PC-9 (cell line): ENCODE data around the gene MEPE. TPM values are rescaled to one million over a fixed set of nuclear protein-coding genes. Genes with fewer than 3 reads are reported as not detected.

Source experiments
- BruUV-seq: library from RNA; stranded (reverse); fragments of 400-500 nt; replicated peaks from 2 replicates; lab custom pipeline; 2021; lab: Mats Ljungman, UMichigan
- CTCF ChIA-PET: fragments of 300-600 bp; sonication (Branson Sonifier 250); formaldehyde crosslinking; loops from one replicate; lab custom pipeline; 2022; ENCODE audit warnings: antibody characterized with exemption; lab: Charles Lee
- POLR2A ChIA-PET: fragments of 300-600 bp; sonication (Branson Sonifier 250); formaldehyde crosslinking; loops from one replicate; lab custom pipeline; 2022; ENCODE audit warnings: antibody characterized with exemption; ENCODE audit not compliant: unreplicated experiment; lab: Charles Lee
- DNase-seq, 2 experiments: peaks; one replicate each; pipeline versions ENCODE4 v3.0.0 to v3.0.0-alpha.2; 2015 to 2022; ENCODE audit warnings: mixed read lengths in 1 of 2
- H2AFZ ChIP-seq: fragments of 200-600 bp; sonication (generic); 2 replicates; pipeline ENCODE4 v1.8.1; 2017; ENCODE audit warnings: antibody characterized with exemption
- H3F3A ChIP-seq: fragments of 200-600 bp; sonication (generic); 2 replicates; pipeline ENCODE4 v1.8.1; 2017; ENCODE audit warnings: antibody characterized with exemption, mild to moderate bottlenecking, low read depth; ENCODE audit not compliant: insufficient read depth
- H3K27ac ChIP-seq: fragments of 200-600 bp; sonication (generic); 2 replicates; pipeline ENCODE4 v1.6.1; 2016; ENCODE audit warnings: mixed run types
- H3K27me3 ChIP-seq: fragments of 200-600 bp; sonication (generic); 2 replicates; pipeline ENCODE4 v1.6.1; 2016; ENCODE audit warnings: low read depth, mixed run types; ENCODE audit not compliant: insufficient read depth
- H3K36me3 ChIP-seq: fragments of 200-600 bp; sonication (generic); 2 replicates; pipeline ENCODE4 v1.6.1; 2016; ENCODE audit warnings: low read depth, mixed run types
- H3K4me1 ChIP-seq: fragments of 200-600 bp; sonication (generic); replicated peaks from 2 replicates; pipeline ENCODE4 v1.6.1; 2016; ENCODE audit warnings: mixed run types; ENCODE audit not compliant: insufficient read depth
- H3K4me2 ChIP-seq: fragments of 200-600 bp; sonication (generic); 2 replicates; pipeline ENCODE4 v1.6.1; 2017; ENCODE audit warnings: mixed run types
- H3K4me3 ChIP-seq: fragments of 200-600 bp; sonication (generic); 2 replicates; pipeline ENCODE4 v1.6.1; 2016; ENCODE audit warnings: mixed run types
- H3K79me2 ChIP-seq: fragments of 200-600 bp; sonication (generic); 2 replicates; pipeline ENCODE4 v1.6.1; 2017; ENCODE audit warnings: low read depth, mixed run types
- H3K9me2 ChIP-seq: fragments of 200-600 bp; sonication (generic); 2 replicates; pipeline ENCODE4 v1.8.1; 2017; ENCODE audit warnings: mild to moderate bottlenecking; ENCODE audit not compliant: insufficient read depth
- H3K9me3 ChIP-seq: fragments of 200-600 bp; sonication (generic); 2 replicates; pipeline ENCODE4 v1.8.1; 2016; ENCODE audit warnings: low read depth; ENCODE audit not compliant: insufficient read depth
- H4K20me1 ChIP-seq: fragments of 200-600 bp; sonication (generic); 2 replicates; pipeline ENCODE4 v1.8.1; 2017; ENCODE audit not compliant: insufficient read depth
- EZH2 ChIP-seq: fragments of 200-600 bp; sonication (generic); IDR thresholded peaks from 2 replicates; pipeline ENCODE4 v1.8.0; 2017; ENCODE audit warnings: antibody characterized with exemption, low read depth
- intact Hi-C: fragments of 100-400 bp; cut with micrococcal nuclease; formaldehyde crosslinking; loops from one replicate; pipeline ENCODE4 v1.10.0; 2022; ENCODE audit not compliant: unreplicated experiment
- total RNA-seq: library from RNA; stranded (reverse); gene quantifications from 2 replicates; pipeline ENCODE4 v1.2.3, GENCODE V29; 2021
- TF ChIP-seq, protein P1 (sequence below): fragments of 200-600 bp; sonication (generic); conservative IDR thresholded peaks from 2 replicates; pipeline ENCODE4 v1.6.1; 2017; ENCODE audit warnings: mixed run types, antibody characterized with exemption, mild to moderate bottlenecking, moderate library complexity

Gene MEPE
- total RNA-seq, 1 experiment from 2014 or later = not detected

DNA sequence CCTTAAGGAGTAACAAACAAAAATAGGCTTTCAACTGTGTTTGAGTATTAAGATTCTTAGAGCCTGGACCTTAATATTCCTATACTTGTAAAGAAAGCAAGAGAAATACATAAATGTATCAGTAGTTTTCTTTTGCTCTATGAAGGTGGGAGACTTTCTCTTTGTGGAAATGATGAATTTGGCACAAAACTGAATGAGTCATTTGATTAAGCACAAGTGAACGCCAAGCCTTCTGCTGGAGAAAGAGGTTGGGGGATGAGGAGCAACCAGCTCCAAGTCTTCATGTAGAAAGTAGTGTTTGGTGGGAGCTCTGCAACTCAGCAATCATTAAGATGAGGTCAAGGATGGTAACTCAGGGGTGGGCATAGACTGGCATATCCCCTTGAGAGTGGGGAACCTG, 49.6 kb downstream of the MEPE start:
- Histone ChIP-seq H2AFZ (no peak overlapping the region), H3K27ac (no peak overlapping the region), H3K27me3 (no peaks in the 10 kb centered on the region), H3K4me1 (no peaks in the 10 kb centered on the region), H3K9me2 (no peaks in the 10 kb centered on the region), H3F3A (no peaks in the 10 kb centered on the region), H3K79me2 (no peaks in the 10 kb centered on the region), H3K4me3 (no peak overlapping the region), H3K9me3 (no peaks in the 10 kb centered on the region), H3K36me3 (no peaks in the 10 kb centered on the region), H4K20me1 (no peaks in the 10 kb centered on the region), H3K4me2 (no peak overlapping the region)
- ChIA-PET CTCF (no interaction called here), POLR2A (no interaction called here)
- TF ChIP-seq, protein P1, sequence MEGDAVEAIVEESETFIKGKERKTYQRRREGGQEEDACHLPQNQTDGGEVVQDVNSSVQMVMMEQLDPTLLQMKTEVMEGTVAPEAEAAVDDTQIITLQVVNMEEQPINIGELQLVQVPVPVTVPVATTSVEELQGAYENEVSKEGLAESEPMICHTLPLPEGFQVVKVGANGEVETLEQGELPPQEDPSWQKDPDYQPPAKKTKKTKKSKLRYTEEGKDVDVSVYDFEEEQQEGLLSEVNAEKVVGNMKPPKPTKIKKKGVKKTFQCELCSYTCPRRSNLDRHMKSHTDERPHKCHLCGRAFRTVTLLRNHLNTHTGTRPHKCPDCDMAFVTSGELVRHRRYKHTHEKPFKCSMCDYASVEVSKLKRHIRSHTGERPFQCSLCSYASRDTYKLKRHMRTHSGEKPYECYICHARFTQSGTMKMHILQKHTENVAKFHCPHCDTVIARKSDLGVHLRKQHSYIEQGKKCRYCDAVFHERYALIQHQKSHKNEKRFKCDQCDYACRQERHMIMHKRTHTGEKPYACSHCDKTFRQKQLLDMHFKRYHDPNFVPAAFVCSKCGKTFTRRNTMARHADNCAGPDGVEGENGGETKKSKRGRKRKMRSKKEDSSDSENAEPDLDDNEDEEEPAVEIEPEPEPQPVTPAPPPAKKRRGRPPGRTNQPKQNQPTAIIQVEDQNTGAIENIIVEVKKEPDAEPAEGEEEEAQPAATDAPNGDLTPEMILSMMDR = no peak
- TF ChIP-seq EZH2 = no peak
- no peak for DNase-seq
- no TSS peak for BruUV-seq
- intact Hi-C loops = no loop called here

DNA sequence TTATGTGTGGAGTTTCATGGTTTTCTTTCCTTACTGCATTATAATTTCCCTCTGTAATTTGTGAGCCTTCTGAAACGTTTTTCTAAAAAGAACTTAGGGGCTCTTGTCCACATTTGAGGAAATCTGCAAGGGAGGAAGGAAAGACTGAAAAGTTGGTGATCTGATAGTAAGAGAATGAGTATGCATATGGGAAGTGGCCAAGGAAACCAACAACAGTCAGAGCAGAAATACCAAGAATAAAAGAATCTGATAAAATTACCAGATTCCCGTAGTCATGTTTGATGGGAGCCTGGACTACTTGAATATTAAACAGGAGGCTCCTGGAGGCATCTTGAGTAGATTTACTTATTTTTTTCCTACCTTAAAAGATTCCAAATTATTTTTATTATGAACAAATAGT, 50.1 kb downstream of the MEPE start:
- Histone ChIP-seq H3K9me2 (no peaks in the 10 kb centered on the region), H3K27ac (no peak overlapping the region), H3K4me1 (no peaks in the 10 kb centered on the region), H4K20me1 (no peaks in the 10 kb centered on the region), H3K36me3 (no peaks in the 10 kb centered on the region), H3F3A (no peaks in the 10 kb centered on the region), H3K27me3 (no peaks in the 10 kb centered on the region), H3K4me3 (no peak overlapping the region), H3K9me3 (no peaks in the 10 kb centered on the region), H3K79me2 (no peaks in the 10 kb centered on the region), H3K4me2 (no peak overlapping the region), H2AFZ (no peak overlapping the region)
- POLR2A ChIA-PET = no interaction called here
- no TSS peak for BruUV-seq
- CTCF ChIA-PET = no interaction called here
- no peak for DNase-seq
- intact Hi-C loops = no loop called here
- no peak for TF ChIP-seq EZH2
- TF ChIP-seq, protein P1 = no peak

DNA sequence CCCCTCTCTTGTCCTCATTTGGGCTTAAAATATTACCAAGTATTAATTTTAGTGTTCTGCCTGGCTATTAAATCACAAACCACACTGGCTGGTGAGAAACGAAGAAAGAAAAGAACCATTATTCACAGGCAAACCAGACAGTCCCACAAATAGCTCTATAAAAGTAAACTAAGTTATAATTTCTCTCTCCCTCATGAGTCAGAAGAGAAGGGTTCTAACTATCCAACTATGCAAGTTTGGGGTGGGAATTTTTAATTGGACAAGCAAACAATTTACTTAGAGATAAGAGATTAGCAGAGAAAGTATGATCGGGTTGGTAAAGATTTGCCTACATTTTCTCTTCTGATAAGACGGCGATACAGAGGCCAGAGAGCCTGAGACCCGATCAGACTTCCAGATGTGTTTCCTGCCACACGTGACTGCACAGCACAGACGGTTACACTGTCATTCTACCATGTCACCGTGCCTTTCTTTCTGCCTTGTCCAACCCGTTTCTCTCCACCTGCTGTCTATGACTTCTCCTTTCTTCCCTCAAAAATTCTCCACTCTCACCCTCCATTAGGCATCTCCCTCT, 52.3 kb downstream of the MEPE start:
- DNase-seq = no peak
- Histone ChIP-seq H3K4me1 (no peaks in the 10 kb centered on the region), H3K27ac (no peak overlapping the region), H3K79me2 (no peaks in the 10 kb centered on the region), H3K9me3 (no peaks in the 10 kb centered on the region; the same call in 1 of the 2 replicates), H4K20me1 (no peaks in the 10 kb centered on the region), H3K36me3 (no peaks in the 10 kb centered on the region), H3K9me2 (no peaks in the 10 kb centered on the region), H2AFZ (no peak overlapping the region), H3K27me3 (no peaks in the 10 kb centered on the region), H3K4me3 (no peak overlapping the region), H3K4me2 (no peak overlapping the region), H3F3A (no peaks in the 10 kb centered on the region)
- TF ChIP-seq EZH2 = no peak
- TF ChIP-seq, protein P1 = no peak
- POLR2A ChIA-PET = no interaction called here
- CTCF ChIA-PET = no interaction called here
- intact Hi-C loops = no loop called here
- BruUV-seq = no TSS peak
